GM23338 (cell line): ENCODE results near the gene ST8SIA6. TPM values are rescaled to one million over a fixed set of nuclear protein-coding genes. Genes with fewer than 3 reads are reported as not detected.

ENCODE experiments used
- ATAC-seq: fragments of 200-7000 bp; cut with Tn5 transposase; 3 replicates; pipeline ENCODE4 v1.9.1; 2020
- DNase-seq: peaks from one replicate; pipeline ENCODE4 v3.0.0-alpha.2; 2015; ENCODE audit warnings: low spot score
- H2AFZ ChIP-seq: fragments of 200-600 bp; sonication (generic); 2 replicates; pipeline ENCODE4 v1.8.0; 2016; ENCODE audit warnings: antibody characterized with exemption, mild to moderate bottlenecking, moderate library complexity
- H3F3A ChIP-seq: fragments of 200-600 bp; sonication (generic); replicated peaks from 2 replicates; pipeline ENCODE4 v1.8.0; 2017; ENCODE audit warnings: antibody characterized with exemption, mixed run types, low read depth
- H3K27ac ChIP-seq: fragments of 200-600 bp; sonication (generic); 2 replicates; pipeline ENCODE4 v1.6.1; 2016; ENCODE audit warnings: low read depth
- H3K27me3 ChIP-seq: fragments of 200-600 bp; sonication (generic); 2 replicates; pipeline ENCODE4 v1.8.0; 2016; ENCODE audit warnings: mild to moderate bottlenecking, mixed run types, moderate library complexity; ENCODE audit not compliant: insufficient read depth
- H3K36me3 ChIP-seq: fragments of 200-600 bp; sonication (generic); 2 replicates; pipeline ENCODE4 v1.8.0; 2016; ENCODE audit warnings: mild to moderate bottlenecking; ENCODE audit not compliant: insufficient read depth
- H3K4me1 ChIP-seq: fragments of 200-600 bp; sonication (generic); 2 replicates; pipeline ENCODE4 v1.8.0; 2016; ENCODE audit warnings: mild to moderate bottlenecking, moderate library complexity; ENCODE audit not compliant: insufficient read depth
- H3K4me2 ChIP-seq: fragments of 200-600 bp; sonication (generic); 2 replicates; pipeline ENCODE4 v1.7.1; 2017; ENCODE audit warnings: mixed run types
- H3K4me3 ChIP-seq: fragments of 200-600 bp; sonication (generic); 2 replicates; pipeline ENCODE4 v1.6.1; 2016; ENCODE audit warnings: mixed run types
- H3K79me2 ChIP-seq: fragments of 200-600 bp; sonication (generic); replicated peaks from 2 replicates; pipeline ENCODE4 v1.8.0; 2017; ENCODE audit warnings: mild to moderate bottlenecking; ENCODE audit not compliant: insufficient read depth
- H3K9me2 ChIP-seq: fragments of 200-600 bp; sonication (generic); 2 replicates; pipeline ENCODE4 v1.8.0; 2017; ENCODE audit not compliant: insufficient read depth
- H4K20me1 ChIP-seq: fragments of 200-600 bp; sonication (generic); replicated peaks from 2 replicates; pipeline ENCODE4 v1.8.0; 2017; ENCODE audit warnings: mild to moderate bottlenecking; ENCODE audit not compliant: insufficient read depth
- H3K27ac Mint-ChIP-seq: 2 replicates; pipeline ENCODE4 v1.8.0; 2020; ENCODE audit warnings: inconsistent platforms, mild to moderate bottlenecking, moderate library complexity, mixed read lengths
- H3K27me3 Mint-ChIP-seq: 3 replicates; pipeline ENCODE4 v1.8.0; 2022; ENCODE audit warnings: low read depth, mild to moderate bottlenecking, moderate library complexity, mixed read lengths, inconsistent platforms; ENCODE audit not compliant: insufficient read depth, poor library complexity
- H3K36me3 Mint-ChIP-seq: 3 replicates; pipeline ENCODE4 v1.8.0; 2021; ENCODE audit warnings: low read depth, mild to moderate bottlenecking, inconsistent platforms, moderate library complexity, mixed read lengths
- H3K4me1 Mint-ChIP-seq: 3 replicates; pipeline ENCODE4 v1.8.0; 2020; ENCODE audit warnings: mild to moderate bottlenecking, inconsistent platforms, mixed read lengths
- H3K4me3 Mint-ChIP-seq: 3 replicates; pipeline ENCODE4 v1.8.0; 2021; ENCODE audit warnings: moderate library complexity, mild to moderate bottlenecking, inconsistent platforms, mixed read lengths
- H3K9me3 Mint-ChIP-seq: 3 replicates; pipeline ENCODE4 v1.8.0; 2020; ENCODE audit warnings: moderate library complexity, mild to moderate bottlenecking, inconsistent platforms, mixed read lengths
- CREB1 ChIP-seq: fragments of 250-450 bp; sonication (Bioruptor Pico); IDR thresholded peaks from 2 replicates; pipeline ENCODE4 v1.5.0; 2020; ENCODE audit warnings: low read depth, mild to moderate bottlenecking, moderate library complexity
- ETS1 ChIP-seq: IDR thresholded peaks from 2 replicates; pipeline ENCODE4 v1.6.1; 2016; ENCODE audit warnings: antibody characterized with exemption
- EZH2 ChIP-seq: fragments of 200-600 bp; sonication (generic); IDR thresholded peaks from one replicate; pipeline ENCODE4 v1.8.0; 2017; ENCODE audit warnings: antibody characterized with exemption, mild to moderate bottlenecking, low read depth; ENCODE audit not compliant: unreplicated experiment
- EZH2phosphoT487 ChIP-seq: fragments of 200-600 bp; sonication (generic); IDR thresholded peaks from one replicate; pipeline ENCODE4 v1.8.1; 2018; ENCODE audit warnings: antibody characterized with exemption; ENCODE audit not compliant: unreplicated experiment
- JUNB ChIP-seq: IDR thresholded peaks from one replicate; pipeline ENCODE4 v1.6.1; 2016; ENCODE audit warnings: antibody characterized with exemption; ENCODE audit not compliant: unreplicated experiment
- NANOG ChIP-seq: IDR thresholded peaks from 2 replicates; pipeline ENCODE4 v1.6.1; 2016; ENCODE audit warnings: antibody characterized with exemption, borderline replicate concordance
- POLR2AphosphoS5 ChIP-seq: IDR thresholded peaks from 2 replicates; pipeline ENCODE4 v1.6.1; 2016; ENCODE audit warnings: antibody characterized with exemption, low read depth
- REST ChIP-seq: IDR thresholded peaks from one replicate; pipeline ENCODE4 v1.6.1; 2018; ENCODE audit warnings: antibody characterized with exemption; ENCODE audit not compliant: unreplicated experiment
- STAT1 ChIP-seq: IDR thresholded peaks from one replicate; pipeline ENCODE4 v1.6.1; 2016; ENCODE audit warnings: antibody characterized with exemption; ENCODE audit not compliant: unreplicated experiment
- ZNF114 ChIP-seq: fragments of 250-450 bp; sonication (Bioruptor Pico); IDR thresholded peaks from 2 replicates; pipeline ENCODE4 v1.5.0; 2020; ENCODE audit warnings: mild to moderate bottlenecking, moderate library complexity
- ZNF331 ChIP-seq: fragments of 250-450 bp; sonication (Bioruptor Pico); IDR thresholded peaks from 2 replicates; pipeline ENCODE4 v1.5.0; 2020; ENCODE audit warnings: low read depth, mild to moderate bottlenecking, moderate library complexity
- polyA plus RNA-seq: library from polyadenylated mRNA; unstranded; fragments of >200 nt; fragmentation: Nextera tagmentation; extraction: Ambion mirVana; gene quantifications from 2 replicates; pipeline ENCODE4 v1.2.1, GENCODE V29; 2016
- total RNA-seq: library from RNA; depleted of rRNA; stranded (reverse); fragments of >200 nt; shearing (Covaris generic); gene quantifications from 2 replicates; pipeline ENCODE4 v1.2.3, GENCODE V29; 2014
- TF ChIP-seq, protein P1 (sequence below), 2 experiments: fragments of 200-600 bp in 1 of 2; sonication (generic) in 1 of 2; conservative IDR thresholded peaks; 2 replicates each; pipeline versions ENCODE4 v1.5.1 to v1.6.1; 2016 to 2017; ENCODE audit warnings: antibody characterized with exemption in 2 of 2, low read depth in 2 of 2, mild to moderate bottlenecking in 2 of 2, moderate library complexity in 1 of 2
- TF ChIP-seq, protein P2 (sequence below): fragments of 250-450 bp; sonication (Bioruptor Pico); IDR thresholded peaks from 2 replicates; pipeline ENCODE4 v1.5.0; 2020; ENCODE audit warnings: mild to moderate bottlenecking, moderate library complexity

Gene ST8SIA6
- total and polyA plus RNA-seq, 2 experiments from 2014 or later: 1.6 to 2.3 TPM

- H2AFZ ChIP-seq: no peak overlapping the region
- H3K27me3 ChIP-seq: no peaks in the 10 kb centered on the region
- TF ChIP-seq EZH2phosphoT487 (no peak), CREB1 (CRISPR knock-in tag) (no peak), REST (no peak), ZNF114 (CRISPR knock-in tag) (no peak), ETS1 (no peak), NANOG (no peak), STAT1 (no peak), EZH2 (no peak), JUNB (no peak), ZNF331 (CRISPR knock-in tag) (no peak), POLR2AphosphoS5 (no peak)
- TF ChIP-seq, protein P1, sequence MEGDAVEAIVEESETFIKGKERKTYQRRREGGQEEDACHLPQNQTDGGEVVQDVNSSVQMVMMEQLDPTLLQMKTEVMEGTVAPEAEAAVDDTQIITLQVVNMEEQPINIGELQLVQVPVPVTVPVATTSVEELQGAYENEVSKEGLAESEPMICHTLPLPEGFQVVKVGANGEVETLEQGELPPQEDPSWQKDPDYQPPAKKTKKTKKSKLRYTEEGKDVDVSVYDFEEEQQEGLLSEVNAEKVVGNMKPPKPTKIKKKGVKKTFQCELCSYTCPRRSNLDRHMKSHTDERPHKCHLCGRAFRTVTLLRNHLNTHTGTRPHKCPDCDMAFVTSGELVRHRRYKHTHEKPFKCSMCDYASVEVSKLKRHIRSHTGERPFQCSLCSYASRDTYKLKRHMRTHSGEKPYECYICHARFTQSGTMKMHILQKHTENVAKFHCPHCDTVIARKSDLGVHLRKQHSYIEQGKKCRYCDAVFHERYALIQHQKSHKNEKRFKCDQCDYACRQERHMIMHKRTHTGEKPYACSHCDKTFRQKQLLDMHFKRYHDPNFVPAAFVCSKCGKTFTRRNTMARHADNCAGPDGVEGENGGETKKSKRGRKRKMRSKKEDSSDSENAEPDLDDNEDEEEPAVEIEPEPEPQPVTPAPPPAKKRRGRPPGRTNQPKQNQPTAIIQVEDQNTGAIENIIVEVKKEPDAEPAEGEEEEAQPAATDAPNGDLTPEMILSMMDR (conservative IDR thresholded peaks at IDR 0.05; ENCODE audit: low read depth in 2 of 2): no peak
- TF ChIP-seq, protein P2, sequence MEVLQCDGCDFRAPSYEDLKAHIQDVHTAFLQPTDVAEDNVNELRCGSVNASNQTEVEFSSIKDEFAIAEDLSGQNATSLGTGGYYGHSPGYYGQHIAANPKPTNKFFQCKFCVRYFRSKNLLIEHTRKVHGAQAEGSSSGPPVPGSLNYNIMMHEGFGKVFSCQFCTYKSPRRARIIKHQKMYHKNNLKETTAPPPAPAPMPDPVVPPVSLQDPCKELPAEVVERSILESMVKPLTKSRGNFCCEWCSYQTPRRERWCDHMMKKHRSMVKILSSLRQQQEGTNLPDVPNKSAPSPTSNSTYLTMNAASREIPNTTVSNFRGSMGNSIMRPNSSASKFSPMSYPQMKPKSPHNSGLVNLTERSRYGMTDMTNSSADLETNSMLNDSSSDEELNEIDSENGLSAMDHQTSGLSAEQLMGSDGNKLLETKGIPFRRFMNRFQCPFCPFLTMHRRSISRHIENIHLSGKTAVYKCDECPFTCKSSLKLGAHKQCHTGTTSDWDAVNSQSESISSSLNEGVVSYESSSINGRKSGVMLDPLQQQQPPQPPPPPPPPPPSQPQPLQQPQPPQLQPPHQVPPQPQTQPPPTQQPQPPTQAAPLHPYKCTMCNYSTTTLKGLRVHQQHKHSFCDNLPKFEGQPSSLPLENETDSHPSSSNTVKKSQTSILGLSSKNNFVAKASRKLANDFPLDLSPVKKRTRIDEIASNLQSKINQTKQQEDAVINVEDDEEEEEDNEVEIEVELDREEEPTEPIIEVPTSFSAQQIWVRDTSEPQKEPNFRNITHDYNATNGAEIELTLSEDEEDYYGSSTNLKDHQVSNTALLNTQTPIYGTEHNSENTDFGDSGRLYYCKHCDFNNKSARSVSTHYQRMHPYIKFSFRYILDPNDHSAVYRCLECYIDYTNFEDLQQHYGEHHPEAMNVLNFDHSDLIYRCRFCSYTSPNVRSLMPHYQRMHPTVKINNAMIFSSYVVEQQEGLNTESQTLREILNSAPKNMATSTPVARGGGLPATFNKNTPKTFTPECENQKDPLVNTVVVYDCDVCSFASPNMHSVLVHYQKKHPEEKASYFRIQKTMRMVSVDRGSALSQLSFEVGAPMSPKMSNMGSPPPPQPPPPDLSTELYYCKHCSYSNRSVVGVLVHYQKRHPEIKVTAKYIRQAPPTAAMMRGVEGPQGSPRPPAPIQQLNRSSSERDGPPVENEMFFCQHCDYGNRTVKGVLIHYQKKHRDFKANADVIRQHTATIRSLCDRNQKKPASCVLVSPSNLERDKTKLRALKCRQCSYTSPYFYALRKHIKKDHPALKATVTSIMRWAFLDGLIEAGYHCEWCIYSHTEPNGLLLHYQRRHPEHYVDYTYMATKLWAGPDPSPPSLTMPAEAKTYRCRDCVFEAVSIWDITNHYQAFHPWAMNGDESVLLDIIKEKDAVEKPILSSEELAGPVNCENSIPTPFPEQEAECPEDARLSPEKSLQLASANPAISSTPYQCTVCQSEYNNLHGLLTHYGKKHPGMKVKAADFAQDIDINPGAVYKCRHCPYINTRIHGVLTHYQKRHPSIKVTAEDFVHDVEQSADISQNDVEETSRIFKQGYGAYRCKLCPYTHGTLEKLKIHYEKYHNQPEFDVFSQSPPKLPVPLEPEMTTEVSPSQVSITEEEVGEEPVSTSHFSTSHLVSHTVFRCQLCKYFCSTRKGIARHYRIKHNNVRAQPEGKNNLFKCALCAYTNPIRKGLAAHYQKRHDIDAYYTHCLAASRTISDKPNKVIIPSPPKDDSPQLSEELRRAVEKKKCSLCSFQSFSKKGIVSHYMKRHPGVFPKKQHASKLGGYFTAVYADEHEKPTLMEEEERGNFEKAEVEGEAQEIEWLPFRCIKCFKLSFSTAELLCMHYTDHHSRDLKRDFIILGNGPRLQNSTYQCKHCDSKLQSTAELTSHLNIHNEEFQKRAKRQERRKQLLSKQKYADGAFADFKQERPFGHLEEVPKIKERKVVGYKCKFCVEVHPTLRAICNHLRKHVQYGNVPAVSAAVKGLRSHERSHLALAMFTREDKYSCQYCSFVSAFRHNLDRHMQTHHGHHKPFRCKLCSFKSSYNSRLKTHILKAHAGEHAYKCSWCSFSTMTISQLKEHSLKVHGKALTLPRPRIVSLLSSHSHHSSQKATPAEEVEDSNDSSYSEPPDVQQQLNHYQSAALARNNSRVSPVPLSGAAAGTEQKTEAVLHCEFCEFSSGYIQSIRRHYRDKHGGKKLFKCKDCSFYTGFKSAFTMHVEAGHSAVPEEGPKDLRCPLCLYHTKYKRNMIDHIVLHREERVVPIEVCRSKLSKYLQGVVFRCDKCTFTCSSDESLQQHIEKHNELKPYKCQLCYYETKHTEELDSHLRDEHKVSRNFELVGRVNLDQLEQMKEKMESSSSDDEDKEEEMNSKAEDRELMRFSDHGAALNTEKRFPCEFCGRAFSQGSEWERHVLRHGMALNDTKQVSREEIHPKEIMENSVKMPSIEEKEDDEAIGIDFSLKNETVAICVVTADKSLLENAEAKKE (CRISPR knock-in tag): no peak
- H3K27me3 Mint-ChIP-seq: no peaks in the 10 kb centered on the region
- H3F3A ChIP-seq: no peaks in the 10 kb centered on the region
- H3K4me3 ChIP-seq: no peak overlapping the region
- no peaks in the 10 kb centered on the region for H3K36me3 Mint-ChIP-seq
- H3K4me2 ChIP-seq: no peak overlapping the region
- no peak for ATAC-seq
- H3K27ac ChIP-seq: no peak overlapping the region
- peaks cover 8% of the 10 kb centered on the region; the same call in 2 of the 3 replicates for H3K4me1 Mint-ChIP-seq
- no peaks in the 10 kb centered on the region for H3K4me1 ChIP-seq
- no peak for DNase-seq
- no peak overlapping the region for H3K4me3 Mint-ChIP-seq
- no peaks in the 10 kb centered on the region for H4K20me1 ChIP-seq
- no peak overlapping the region for H3K27ac Mint-ChIP-seq
- H3K9me3 Mint-ChIP-seq: peaks cover 4% of the 10 kb centered on the region
- H3K36me3 ChIP-seq: peaks cover 1% of the 10 kb centered on the region; the same call in 1 of the 2 replicates
- H3K9me2 ChIP-seq: peaks cover 6% of the 10 kb centered on the region; the same call in 1 of the 2 replicates
- H3K79me2 ChIP-seq: no peaks in the 10 kb centered on the region
These were observed 21.3 kb upstream of the ST8SIA6 start for GRCh38 chr10:17475661-17476060.
